ENCODE measurements around the gene ANKLE1. TPM values are rescaled to one million over a fixed set of nuclear protein-coding genes. Genes with fewer than 3 reads are reported as not detected.

The ANKLE1 gene
- total RNA-seq, 1 experiment from 2014 or later: 0.66 TPM

GRCh38 chr19:17304386-17305215, 22.9 kb downstream of the ANKLE1 start:
- no peak overlapping the region for H3K27ac Mint-ChIP-seq (ENCODE audit: unreplicated experiment)

GRCh38 chr19:17305216-17305516, 23.5 kb downstream of the ANKLE1 start:
- Mint-ChIP-seq H3K4me1 (ENCODE audit: low read depth, unreplicated experiment) (peaks cover 17% of the 10 kb centered on the region), H3K27me3 (ENCODE audit: unreplicated experiment) (no peaks in the 10 kb centered on the region), H3K9me3 (ENCODE audit: low read depth, unreplicated experiment) (no peaks in the 10 kb centered on the region), H3K4me3 (ENCODE audit: low read depth, unreplicated experiment) (peak overlapping the region; percentile 72), H3K36me3 (ENCODE audit: insufficient read depth, unreplicated experiment) (peaks cover 42% of the 10 kb centered on the region), H3K27ac (ENCODE audit: unreplicated experiment) (no peak overlapping the region)
- intact Hi-C loops (cut with micrococcal nuclease; ENCODE audit: unreplicated experiment): no loop called here
- BruUV-seq (replicated peaks): no TSS peak
- CTCF ChIA-PET: interaction anchor here (0.5 to 1.1 kb wide), 8 partner anchors 12 to 611 kb away, joined by 3 to 18 read pairs (median 5); partner anchors contain the start of gene ANO8
- DNase-seq: no peak
- no peak for TF ChIP-seq CTCF (IDR thresholded peaks at IDR 0.05; ENCODE audit: unreplicated experiment)

More at GRCh38 chr19:17304386-17305215, 22.9 kb downstream of the ANKLE1 start:
- DNase-seq: no peak
- Mint-ChIP-seq H3K4me3 (ENCODE audit: low read depth, unreplicated experiment) (peak overlapping the region; percentile 72), H3K27me3 (ENCODE audit: unreplicated experiment) (no peaks in the 10 kb centered on the region), H3K4me1 (ENCODE audit: low read depth, unreplicated experiment) (peaks cover 17% of the 10 kb centered on the region), H3K9me3 (ENCODE audit: low read depth, unreplicated experiment) (no peaks in the 10 kb centered on the region), H3K36me3 (ENCODE audit: insufficient read depth, unreplicated experiment) (peaks cover 37% of the 10 kb centered on the region)
- CTCF ChIA-PET: interaction anchor here (0.6 to 1.1 kb wide), 5 partner anchors 11 to 81 kb away, joined by 3 to 18 read pairs (median 5); partner anchors contain the start of gene ANO8
- intact Hi-C loops (cut with micrococcal nuclease; ENCODE audit: unreplicated experiment): no loop called here
- TF ChIP-seq CTCF (IDR thresholded peaks at IDR 0.05; ENCODE audit: unreplicated experiment): no peak
- no TSS peak for BruUV-seq (replicated peaks)

GRCh38 chr19:17305517-17306284, 24.0 kb downstream of the ANKLE1 start, which contains the start of gene MRPL34:
TSS of gene MRPL34 (plus strand) at chr19:17305872. CDS start at chr19:17305893, 21 bp downstream.
- TF ChIP-seq CTCF (IDR thresholded peaks at IDR 0.05; ENCODE audit: unreplicated experiment): peak; percentile 62
- no peaks in the 10 kb centered on the region for H3K9me3 Mint-ChIP-seq (ENCODE audit: low read depth, unreplicated experiment)
- H3K4me1 Mint-ChIP-seq (ENCODE audit: low read depth, unreplicated experiment): peaks cover 17% of the 10 kb centered on the region
- H3K4me3 Mint-ChIP-seq (ENCODE audit: low read depth, unreplicated experiment): peak within 1 kb of the TSS; percentile 72
- no peaks in the 10 kb centered on the region for H3K27me3 Mint-ChIP-seq (ENCODE audit: unreplicated experiment)
- peaks cover 45% of the 10 kb centered on the region for H3K36me3 Mint-ChIP-seq (ENCODE audit: insufficient read depth, unreplicated experiment)
- CTCF ChIA-PET: interaction anchor here (0.5 to 1.1 kb wide), 8 partner anchors 12 to 610 kb away, joined by 3 to 18 read pairs (median 5); partner anchors contain the start of gene ANO8
- H3K27ac Mint-ChIP-seq (ENCODE audit: unreplicated experiment): no peak within 1 kb of the TSS
- intact Hi-C loops (cut with micrococcal nuclease; ENCODE audit: unreplicated experiment): no loop called here
- DNase-seq: peak; percentile 94
- no TSS peak for BruUV-seq (replicated peaks)

GRCh38 chr19:17306285-17306714, 24.6 kb downstream of the ANKLE1 start:
- Mint-ChIP-seq H3K4me1 (ENCODE audit: low read depth, unreplicated experiment) (peaks cover 20% of the 10 kb centered on the region), H3K27me3 (ENCODE audit: unreplicated experiment) (no peaks in the 10 kb centered on the region), H3K4me3 (ENCODE audit: low read depth, unreplicated experiment) (peak overlapping the region; percentile 72), H3K27ac (ENCODE audit: unreplicated experiment) (no peak overlapping the region), H3K9me3 (ENCODE audit: low read depth, unreplicated experiment) (no peaks in the 10 kb centered on the region), H3K36me3 (ENCODE audit: insufficient read depth, unreplicated experiment) (peaks cover 45% of the 10 kb centered on the region)
- CTCF ChIA-PET: no interaction called here
- DNase-seq: no peak
- intact Hi-C loops (cut with micrococcal nuclease; ENCODE audit: unreplicated experiment): no loop called here
- no peak for TF ChIP-seq CTCF (IDR thresholded peaks at IDR 0.05; ENCODE audit: unreplicated experiment)
- BruUV-seq (replicated peaks): no TSS peak

Measured in Calu3 (cell line).